RWPE2 (cell line): Measurements from ENCODE around the gene ASB12.
A peak's percentile ranks its signal among the peaks of the same experiment; 100 is the strongest.

Source experiments
- ATAC-seq: fragments of 200-7000 bp; cut with Tn5 transposase; 3 replicates; pipeline ENCODE4 v1.9.1; 2021; ENCODE audit warnings: low read depth
- DNase-seq: peaks from one replicate; pipeline ENCODE4 v3.0.0-alpha.2; 2020; ENCODE audit warnings: low spot score
- H3K27ac ChIP-seq: fragments of 450-650 bp; 2 replicates; pipeline ENCODE4 v1.5.1; 2017; ENCODE audit warnings: mild to moderate bottlenecking; ENCODE audit not compliant: poor library complexity, severe bottlenecking
- H3K27me3 ChIP-seq: fragments of 250-450 bp; sonication (Bioruptor Pico); 2 replicates; pipeline ENCODE4 v1.5.1; 2021; ENCODE audit warnings: mild to moderate bottlenecking, moderate library complexity; ENCODE audit not compliant: insufficient read depth, poor library complexity, severe bottlenecking
- H3K36me3 ChIP-seq: fragments of 250-450 bp; sonication (Bioruptor Pico); 2 replicates; pipeline ENCODE4 v1.5.1; 2020; ENCODE audit warnings: low read depth, mild to moderate bottlenecking, moderate library complexity
- H3K4me1 ChIP-seq: fragments of 250-450 bp; sonication (Bioruptor Pico); 2 replicates; pipeline ENCODE4 v1.5.1; 2021; ENCODE audit warnings: mild to moderate bottlenecking, moderate library complexity; ENCODE audit not compliant: insufficient read depth, poor library complexity, severe bottlenecking
- H3K4me3 ChIP-seq: fragments of 250-450 bp; sonication (Bioruptor Pico); 2 replicates; pipeline ENCODE4 v1.5.1; 2021; ENCODE audit warnings: mild to moderate bottlenecking, moderate library complexity; ENCODE audit not compliant: severe bottlenecking
- H3K9me3 ChIP-seq: fragments of 250-450 bp; sonication (Bioruptor Pico); 2 replicates; pipeline ENCODE4 v1.5.1; 2021; ENCODE audit warnings: mild to moderate bottlenecking, moderate library complexity; ENCODE audit not compliant: severe bottlenecking
- TF ChIP-seq, protein P1 (sequence below): fragments of 450-650 bp; IDR thresholded peaks from one replicate; pipeline ENCODE4 v1.5.1; 2017; ENCODE audit warnings: mild to moderate bottlenecking, moderate library complexity; ENCODE audit not compliant: poor library complexity, severe bottlenecking

ASB12 gene

GRCh38 chrX:64206556-64207162 is 23.7 kb downstream of the ASB12 start:
- no peaks in the 10 kb centered on the region for H3K9me3 ChIP-seq
- H3K4me1 ChIP-seq, result no peaks in the 10 kb centered on the region
- DNase-seq (no peak), ATAC-seq (no peak)
- H3K27ac ChIP-seq, result peak overlapping the region; percentile 64
- TF ChIP-seq, protein P1, sequence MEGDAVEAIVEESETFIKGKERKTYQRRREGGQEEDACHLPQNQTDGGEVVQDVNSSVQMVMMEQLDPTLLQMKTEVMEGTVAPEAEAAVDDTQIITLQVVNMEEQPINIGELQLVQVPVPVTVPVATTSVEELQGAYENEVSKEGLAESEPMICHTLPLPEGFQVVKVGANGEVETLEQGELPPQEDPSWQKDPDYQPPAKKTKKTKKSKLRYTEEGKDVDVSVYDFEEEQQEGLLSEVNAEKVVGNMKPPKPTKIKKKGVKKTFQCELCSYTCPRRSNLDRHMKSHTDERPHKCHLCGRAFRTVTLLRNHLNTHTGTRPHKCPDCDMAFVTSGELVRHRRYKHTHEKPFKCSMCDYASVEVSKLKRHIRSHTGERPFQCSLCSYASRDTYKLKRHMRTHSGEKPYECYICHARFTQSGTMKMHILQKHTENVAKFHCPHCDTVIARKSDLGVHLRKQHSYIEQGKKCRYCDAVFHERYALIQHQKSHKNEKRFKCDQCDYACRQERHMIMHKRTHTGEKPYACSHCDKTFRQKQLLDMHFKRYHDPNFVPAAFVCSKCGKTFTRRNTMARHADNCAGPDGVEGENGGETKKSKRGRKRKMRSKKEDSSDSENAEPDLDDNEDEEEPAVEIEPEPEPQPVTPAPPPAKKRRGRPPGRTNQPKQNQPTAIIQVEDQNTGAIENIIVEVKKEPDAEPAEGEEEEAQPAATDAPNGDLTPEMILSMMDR, result no peak
- H3K36me3 ChIP-seq, result no peaks in the 10 kb centered on the region
- H3K4me3 ChIP-seq, result peak overlapping the region; percentile 77
- H3K27me3 ChIP-seq, result no peaks in the 10 kb centered on the region

GRCh38 chrX:64205735-64206501 is 24.5 kb downstream of the ASB12 start:
- Histone ChIP-seq H3K27me3 (no peaks in the 10 kb centered on the region), H3K36me3 (no peaks in the 10 kb centered on the region), H3K27ac (peak overlapping the region; percentile 64), H3K4me1 (no peaks in the 10 kb centered on the region), H3K9me3 (no peaks in the 10 kb centered on the region), H3K4me3 (peak overlapping the region; percentile 77)
- ATAC-seq, result peak; percentile 92
- TF ChIP-seq, protein P1, result no peak
- DNase-seq, result peak; percentile 88

- ATAC-seq, result peak; percentile 63
- no peaks in the 10 kb centered on the region for H3K36me3 ChIP-seq
- no peaks in the 10 kb centered on the region for H3K4me1 ChIP-seq
- DNase-seq, result no peak
- no peaks in the 10 kb centered on the region for H3K27me3 ChIP-seq
- no peaks in the 10 kb centered on the region for H3K9me3 ChIP-seq
- TF ChIP-seq, protein P1, result no peak
- H3K27ac ChIP-seq, result peak within 1 kb of the TSS; percentile 64
- peak within 1 kb of the TSS; percentile 77 for H3K4me3 ChIP-seq
These were observed 25.0 kb downstream of the ASB12 start, which contains the start of gene AMER1 for GRCh38 chrX:64205441-64205734. Gene AMER1, minus strand, starts transcription at chrX:64205708. Its CDS starts 12,422 bp downstream, at chrX:64193286.

- Histone ChIP-seq H3K4me3 (peak overlapping the region; percentile 77), H3K27ac (peak overlapping the region; percentile 64), H3K4me1 (no peaks in the 10 kb centered on the region), H3K9me3 (no peaks in the 10 kb centered on the region), H3K27me3 (no peaks in the 10 kb centered on the region), H3K36me3 (no peaks in the 10 kb centered on the region)
- DNase-seq (no peak), ATAC-seq (peak; percentile 36)
- TF ChIP-seq, protein P1, result no peak
These were observed 25.5 kb downstream of the ASB12 start for GRCh38 chrX:64204701-64205440.
